Natural killer cell (primary cell): ENCODE measurements around the gene ASPA. TPM values are rescaled to one million over a fixed set of nuclear protein-coding genes. Genes with fewer than 3 reads are reported as not detected.

ENCODE experiments used
- ATAC-seq, 3 donors: fragments of 150-1000 bp in 2 of 3; fragments of 200-7000 bp in 1 of 3; cut with Tn5 transposase; 1 replicate in 1 of 3; 2 replicates in 2 of 3; pipeline ENCODE4 v1.10.0; 2021; ENCODE audit warnings: mild to moderate bottlenecking in 2 of 3, moderate library complexity in 2 of 3
- DNase-seq, 2 donors: peaks; one replicate each; pipeline versions ENCODE4 v3.0.0 to v3.0.0-alpha.2; 2013 to 2021; ENCODE audit warnings: mixed read lengths in 1 of 2
- H3K27ac ChIP-seq: one replicate; pipeline ENCODE4 v1.5.1; 2013; ENCODE audit warnings: mild to moderate bottlenecking, low read length
- H3K27me3 ChIP-seq: one replicate; pipeline ENCODE4 v1.6.1; 2013; ENCODE audit warnings: low read length; ENCODE audit not compliant: control insufficient read depth, insufficient read depth
- H3K36me3 ChIP-seq: one replicate; pipeline ENCODE4 v1.6.1; 2013; ENCODE audit warnings: low read length; ENCODE audit not compliant: control insufficient read depth, insufficient read depth
- H3K4me1 ChIP-seq: one replicate; pipeline ENCODE4 v1.6.1; 2013; ENCODE audit warnings: low read length; ENCODE audit not compliant: control insufficient read depth, insufficient read depth
- H3K4me3 ChIP-seq: one replicate; pipeline ENCODE4 v1.5.1; 2013; ENCODE audit warnings: low read length
- H3K9me3 ChIP-seq: one replicate; pipeline ENCODE4 v1.6.1; 2013; ENCODE audit warnings: low read length; ENCODE audit not compliant: control insufficient read depth, insufficient read depth
- H3K27ac Mint-ChIP-seq, 2 donors: one replicate each; pipeline ENCODE4 v1.8.0; 2022; ENCODE audit warnings: mild to moderate bottlenecking in 2 of 2, mixed read lengths in 2 of 2, moderate library complexity in 1 of 2
- H3K27me3 Mint-ChIP-seq, 2 donors: one replicate each; pipeline ENCODE4 v1.8.0; 2022; ENCODE audit warnings: low read depth in 2 of 2, mixed read lengths in 2 of 2
- H3K36me3 Mint-ChIP-seq: one replicate; pipeline ENCODE4 v1.8.0; 2022; ENCODE audit warnings: mixed read lengths
- H3K4me1 Mint-ChIP-seq, 2 donors: one replicate each; pipeline ENCODE4 v1.8.0; 2022; ENCODE audit warnings: mixed read lengths in 2 of 2
- H3K4me3 Mint-ChIP-seq: one replicate; pipeline ENCODE4 v1.8.0; 2022; ENCODE audit warnings: mild to moderate bottlenecking, moderate library complexity, mixed read lengths
- H3K9me3 Mint-ChIP-seq, 2 donors: one replicate each; pipeline ENCODE4 v1.8.0; 2022; ENCODE audit warnings: mixed read lengths in 2 of 2
- CTCF ChIP-seq: fragments of 200-600 bp; IDR thresholded peaks from one replicate; pipeline ENCODE4 v1.8.0; 2022; ENCODE audit warnings: antibody characterized with exemption
- WGBS: methylation state at CpG from one replicate; pipeline ENCODE4 v1.1.7; 2013; ENCODE audit warnings: missing lambda C conversion rate; ENCODE audit not compliant: insufficient coverage; 5-methylcytosine and 5-hydroxymethylcytosine counted together
- intact Hi-C: fragments of 100-400 bp; cut with micrococcal nuclease; formaldehyde crosslinking; loops from one replicate; pipeline ENCODE4 v1.14.2; 2022
- total RNA-seq, 4 donors: library from RNA; stranded (reverse); fragments of 120-200 nt in 1 of 4; gene quantifications; one replicate each; pipeline versions ENCODE4 v1.2.3 to v1.2.4, GENCODE V29; 2013 to 2022

ASPA gene
- total RNA-seq, 3 donors from 2014 or later (not counting 1 experiment from before 2014, with no cell fraction given) = not detected

- H3K27ac ChIP-seq = no peak overlapping the region
- 96% methylated on average over 7 of the region's 7 CpGs for WGBS
- no peak overlapping the region for H3K4me3 ChIP-seq
- Mint-ChIP-seq H3K4me1 (no peaks in the 10 kb centered on the region), H3K36me3 (no peaks in the 10 kb centered on the region), H3K4me3 (no peak overlapping the region), H3K9me3 (peaks cover 0 to 3% of the 10 kb centered on the region in 2 donors), H3K27ac (no peak overlapping the region), H3K27me3 (peaks cover 0 to 6% of the 10 kb centered on the region in 2 donors)
- intact Hi-C loops = no loop called here
- no peak for ATAC-seq
- no peaks in the 10 kb centered on the region for H3K4me1 ChIP-seq
- H3K9me3 ChIP-seq = no peaks in the 10 kb centered on the region
- DNase-seq = no peak
- no peaks in the 10 kb centered on the region for H3K36me3 ChIP-seq
- no peaks in the 10 kb centered on the region for H3K27me3 ChIP-seq
- TF ChIP-seq CTCF = no peak
These were observed 29.2 kb downstream of the ASPA start for GRCh38 chr17:3505008-3505407.

GRCh38 chr17:3506054-3506453 lies 30.3 kb downstream of the ASPA start:
- DNase-seq = no peak
- Mint-ChIP-seq H3K27ac (no peak overlapping the region), H3K36me3 (no peaks in the 10 kb centered on the region), H3K4me1 (no peaks in the 10 kb centered on the region), H3K9me3 (peaks cover 0 to 3% of the 10 kb centered on the region in 2 donors), H3K27me3 (peaks cover 0 to 6% of the 10 kb centered on the region in 2 donors), H3K4me3 (no peak overlapping the region)
- WGBS = 85% methylated on average over 2 of the region's 2 CpGs
- Histone ChIP-seq H3K27me3 (no peaks in the 10 kb centered on the region), H3K36me3 (no peaks in the 10 kb centered on the region), H3K9me3 (no peaks in the 10 kb centered on the region), H3K27ac (no peak overlapping the region), H3K4me3 (no peak overlapping the region), H3K4me1 (no peaks in the 10 kb centered on the region)
- no peak for ATAC-seq
- no peak for TF ChIP-seq CTCF
- intact Hi-C loops = no loop called here

GRCh38 chr17:3507071-3507470 lies 31.3 kb downstream of the ASPA start:
- WGBS = 100% methylated on average over 1 of the region's 1 CpG
- DNase-seq = no peak
- H3K4me1 ChIP-seq = no peaks in the 10 kb centered on the region
- no peak for TF ChIP-seq CTCF
- Mint-ChIP-seq H3K4me1 (peaks cover 1 to 5% of the 10 kb centered on the region in 2 donors), H3K27ac (no peak overlapping the region), H3K9me3 (peaks cover 0 to 3% of the 10 kb centered on the region in 2 donors), H3K27me3 (peaks cover 0 to 6% of the 10 kb centered on the region in 2 donors), H3K4me3 (no peak overlapping the region), H3K36me3 (no peaks in the 10 kb centered on the region)
- H3K36me3 ChIP-seq = no peaks in the 10 kb centered on the region
- no peak for ATAC-seq
- H3K27me3 ChIP-seq = no peaks in the 10 kb centered on the region
- H3K4me3 ChIP-seq = no peak overlapping the region
- no peaks in the 10 kb centered on the region for H3K9me3 ChIP-seq
- intact Hi-C loops = no loop called here
- no peak overlapping the region for H3K27ac ChIP-seq

DNA sequence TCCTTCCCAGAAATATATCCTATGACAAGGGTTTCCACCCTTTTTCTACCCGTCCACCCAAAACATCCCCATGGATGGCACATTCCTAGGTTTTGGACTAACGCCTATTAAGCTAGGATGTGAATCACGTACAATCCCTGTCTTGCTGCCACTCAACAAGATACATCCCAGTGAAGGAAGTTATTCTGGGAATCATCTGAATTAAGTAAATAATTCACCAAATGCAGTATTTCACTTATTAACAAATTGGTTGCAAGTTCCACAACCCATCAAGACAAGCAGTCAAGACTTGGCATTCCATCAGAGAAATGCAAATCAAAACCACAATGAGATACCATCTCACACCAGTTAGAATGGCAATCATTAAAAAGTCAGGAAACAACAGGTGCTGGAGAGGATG lies 32.1 kb downstream of the ASPA start:
- Histone ChIP-seq H3K27ac (no peak overlapping the region), H3K4me3 (no peak overlapping the region), H3K4me1 (no peaks in the 10 kb centered on the region), H3K36me3 (no peaks in the 10 kb centered on the region), H3K9me3 (no peaks in the 10 kb centered on the region), H3K27me3 (no peaks in the 10 kb centered on the region)
- intact Hi-C loops = no loop called here
- DNase-seq (no peak), ATAC-seq (no peak)
- Mint-ChIP-seq H3K4me3 (no peak overlapping the region), H3K27ac (no peak overlapping the region), H3K9me3 (peaks cover 0 to 3% of the 10 kb centered on the region in 2 donors), H3K36me3 (no peaks in the 10 kb centered on the region), H3K4me1 (peaks cover 4 to 5% of the 10 kb centered on the region in 2 donors), H3K27me3 (peaks cover 0 to 6% of the 10 kb centered on the region in 2 donors)
- WGBS = 79% methylated on average over 3 of the region's 3 CpGs
- no peak for TF ChIP-seq CTCF
